Esophagus muscularis mucosa (tissue), 4 donors: ENCODE results near the gene SPATA25. TPM values are rescaled to one million over a fixed set of nuclear protein-coding genes. Genes with fewer than 3 reads are reported as not detected.

Experiments
- DNase-seq: peaks from one replicate; pipeline ENCODE4 v3.0.0-alpha.2; 2017; ENCODE audit errors: extremely low spot score
- H3K27ac ChIP-seq, 4 donors: fragments of 200-600 bp; sonication (generic); replicated peaks in 1 of 4; 1 replicate in 3 of 4; 2 replicates in 1 of 4; pipeline ENCODE4 v1.5.1; 2016 to 2019; ENCODE audit warnings: mild to moderate bottlenecking in 1 of 4
- H3K27me3 ChIP-seq, 4 donors: fragments of 200-600 bp; sonication (generic); one replicate each; pipeline versions ENCODE4 v1.5.1 to v1.6.0; 2016 to 2019
- H3K36me3 ChIP-seq, 4 donors: fragments of 200-600 bp; sonication (generic); one replicate each; pipeline ENCODE4 v1.5.1; 2016 to 2019
- H3K4me1 ChIP-seq, 4 donors: fragments of 200-600 bp; sonication (generic); one replicate each; pipeline ENCODE4 v1.5.1; 2016 to 2019
- H3K4me3 ChIP-seq, 4 donors: fragments of 200-600 bp; sonication (generic); 1 replicate in 2 of 4; 2 replicates in 2 of 4; pipeline ENCODE4 v1.5.1; 2016 to 2019; ENCODE audit warnings: mild to moderate bottlenecking in 4 of 4, moderate library complexity in 1 of 4
- H3K9me3 ChIP-seq, 4 donors: fragments of 200-600 bp; sonication (generic); 1 replicate in 3 of 4; 2 replicates in 1 of 4; pipeline ENCODE4 v1.5.1; 2016 to 2019
- CTCF ChIP-seq, 3 experiments: fragments of 200-600 bp in 2 of 3; fragments of 450-650 bp in 1 of 3; sonication (generic) in 2 of 3; IDR thresholded peaks; one replicate each; pipeline ENCODE4 v1.5.1; 2017 to 2019; ENCODE audit warnings: antibody characterized with exemption in 3 of 3, mild to moderate bottlenecking in 2 of 3, moderate library complexity in 1 of 3
- EP300 ChIP-seq: sonication (generic); formaldehyde crosslinking; IDR thresholded peaks from one replicate; pipeline ENCODE4 v1.6.1; 2017; ENCODE audit warnings: antibody characterized with exemption
- POLR2A ChIP-seq: fragments of 450-650 bp; IDR thresholded peaks from one replicate; pipeline ENCODE4 v1.6.1; 2017; ENCODE audit warnings: antibody characterized with exemption, moderate library complexity, mild to moderate bottlenecking, low read depth
- POLR2AphosphoS5 ChIP-seq, 2 donors: sonication (generic); formaldehyde crosslinking; IDR thresholded peaks; one replicate each; pipeline ENCODE4 v1.6.1; 2017; ENCODE audit warnings: antibody characterized with exemption in 2 of 2
- WGBS: methylation state at CpG from one replicate; pipeline ENCODE4 v1.1.5; 2018; 5-methylcytosine and 5-hydroxymethylcytosine counted together
- intact Hi-C: fragments of 100-400 bp; cut with DNase I; formaldehyde crosslinking; loops from one replicate; pipeline ENCODE4 v1.15.1; 2023
- total RNA-seq, 4 donors: library from RNA; depleted of rRNA; stranded (reverse); fragments of >200 nt; gene quantifications; one replicate each; pipeline versions ENCODE4 v1.1.0 to v1.2.1, GENCODE V29; 2016

Gene SPATA25
- total RNA-seq, 4 donors from 2014 or later: 1.7 to 4.6 (median 3.0) TPM

DNA sequence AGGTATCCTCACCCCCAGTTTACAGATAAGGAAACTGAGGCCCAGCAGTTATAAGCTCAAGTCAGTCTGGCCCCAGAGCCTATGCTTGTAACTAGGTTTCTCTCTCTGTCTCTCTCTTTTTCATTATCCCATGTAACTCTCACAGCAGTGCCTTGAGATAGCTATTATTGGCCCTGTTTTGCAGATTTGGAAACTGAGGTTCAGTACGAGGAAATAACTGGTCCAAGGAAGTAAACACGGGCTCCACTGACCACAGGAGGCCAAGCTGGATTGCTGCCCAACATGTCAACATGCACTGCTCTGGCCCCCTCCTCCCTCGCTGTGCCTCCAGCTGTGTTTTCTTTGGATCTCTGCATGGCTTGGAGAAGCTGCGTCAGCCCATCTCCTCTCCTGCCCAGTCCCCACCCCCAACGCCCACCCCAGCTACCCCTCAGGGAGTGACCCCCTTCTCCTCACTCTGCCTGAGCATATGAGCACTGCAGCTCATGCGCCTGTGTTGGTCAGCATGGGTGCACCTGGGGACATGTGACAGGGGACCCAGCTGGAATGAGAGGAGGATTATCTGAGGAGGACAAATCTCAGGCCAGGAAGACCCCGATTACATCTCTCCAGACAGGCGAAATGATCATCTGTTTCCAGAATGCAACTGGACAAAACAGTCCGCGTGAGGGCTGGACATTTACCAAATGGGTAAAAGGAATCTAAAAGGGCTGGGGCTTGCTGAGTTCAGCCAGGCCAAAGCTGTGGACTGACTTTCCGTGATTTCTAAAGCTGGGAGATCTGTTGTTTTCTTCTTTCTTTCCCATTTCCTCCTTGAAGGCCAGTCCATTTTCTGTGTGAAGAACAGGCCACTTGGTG is 32.3 kb upstream of the SPATA25 start:
- TF ChIP-seq EP300 (no peak), CTCF (IDR thresholded peaks at IDR 0.05) (no peak), POLR2AphosphoS5 (IDR thresholded peaks at IDR 0.05) (no peak), POLR2A (no peak)
- no peaks in the 10 kb centered on the region for H3K9me3 ChIP-seq
- DNase-seq: no peak
- H3K27me3 ChIP-seq: no peaks in the 10 kb centered on the region
- H3K27ac ChIP-seq: peak overlapping the region; percentile 37 to 69 (median 64)
- WGBS: 44% methylated on average over 10 of the region's 11 CpGs
- no peaks in the 10 kb centered on the region for H3K36me3 ChIP-seq
- no peak overlapping the region for H3K4me3 ChIP-seq
- intact Hi-C loops: no loop called here
- H3K4me1 ChIP-seq: peaks cover 40 to 55% (median 45%) of the 10 kb centered on the region in 4 donors

DNA sequence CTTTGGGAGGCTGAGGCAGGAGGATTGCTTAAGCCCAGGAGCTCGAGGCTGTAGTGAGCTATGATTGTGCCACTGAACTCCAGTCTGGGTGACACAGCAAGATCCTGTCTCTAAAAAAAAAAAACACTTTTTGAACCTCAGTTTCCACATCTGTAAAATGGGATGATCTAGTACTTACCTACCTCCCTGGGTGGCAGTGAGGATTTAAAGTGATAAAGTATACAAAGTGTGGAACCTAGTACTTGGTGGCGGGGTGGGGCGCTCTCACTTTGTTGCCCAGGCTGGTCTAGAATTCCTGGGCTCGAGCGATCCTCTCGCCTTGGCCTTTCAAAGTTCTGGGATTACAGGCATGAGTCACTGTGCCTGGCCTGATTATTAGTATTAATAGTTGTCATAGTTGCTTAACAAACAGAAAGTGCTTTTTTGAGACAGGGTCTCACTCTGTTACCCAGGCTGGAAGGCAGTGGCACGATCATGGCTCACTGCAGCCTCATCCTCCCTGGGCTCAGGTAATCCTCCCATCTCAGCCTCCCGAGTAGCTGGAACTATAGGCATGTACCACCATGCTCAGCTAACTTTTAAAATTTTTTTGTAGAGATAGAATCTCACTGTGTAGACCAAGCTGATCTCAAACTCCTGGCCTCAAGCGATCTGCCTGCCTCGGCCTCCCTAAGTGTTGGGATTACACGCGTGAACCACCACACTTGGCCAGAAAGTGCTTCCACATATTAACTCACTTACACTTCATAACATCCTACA is 31.5 kb upstream of the SPATA25 start:
- H3K9me3 ChIP-seq: no peaks in the 10 kb centered on the region
- H3K27me3 ChIP-seq: no peaks in the 10 kb centered on the region
- TF ChIP-seq CTCF (IDR thresholded peaks at IDR 0.05): no peak
- no peak for TF ChIP-seq EP300
- TF ChIP-seq POLR2AphosphoS5 (IDR thresholded peaks at IDR 0.05): no peak
- no peak for TF ChIP-seq POLR2A
- peak overlapping the region; percentile 37 to 69 (median 64) for H3K27ac ChIP-seq
- no peaks in the 10 kb centered on the region for H3K36me3 ChIP-seq
- no peak overlapping the region for H3K4me3 ChIP-seq
- intact Hi-C loops: no loop called here
- H3K4me1 ChIP-seq: peaks cover 32 to 47% (median 38%) of the 10 kb centered on the region in 4 donors
- WGBS: 82% methylated on average over 10 of the region's 12 CpGs
- DNase-seq: no peak

- peaks cover 0 to 1% (median under 1%) of the 10 kb centered on the region in 4 donors for H3K27me3 ChIP-seq
- H3K36me3 ChIP-seq: no peaks in the 10 kb centered on the region
- H3K27ac ChIP-seq: peak overlapping the region; percentile 37 to 69 (median 64)
- intact Hi-C loops: no loop called here
- TF ChIP-seq POLR2AphosphoS5 (IDR thresholded peaks at IDR 0.05): peak in 1 of 2 donors; percentile 23
- TF ChIP-seq CTCF (IDR thresholded peaks at IDR 0.05): no peak
- H3K9me3 ChIP-seq: no peaks in the 10 kb centered on the region
- DNase-seq: no peak
- H3K4me3 ChIP-seq: no peak overlapping the region
- peaks cover 28 to 47% (median 33%) of the 10 kb centered on the region in 4 donors for H3K4me1 ChIP-seq
- WGBS: 59% methylated on average over 3 of the region's 5 CpGs
Observed at GRCh38 chr20:45918182-45918737, 30.8 kb upstream of the SPATA25 start.

DNA sequence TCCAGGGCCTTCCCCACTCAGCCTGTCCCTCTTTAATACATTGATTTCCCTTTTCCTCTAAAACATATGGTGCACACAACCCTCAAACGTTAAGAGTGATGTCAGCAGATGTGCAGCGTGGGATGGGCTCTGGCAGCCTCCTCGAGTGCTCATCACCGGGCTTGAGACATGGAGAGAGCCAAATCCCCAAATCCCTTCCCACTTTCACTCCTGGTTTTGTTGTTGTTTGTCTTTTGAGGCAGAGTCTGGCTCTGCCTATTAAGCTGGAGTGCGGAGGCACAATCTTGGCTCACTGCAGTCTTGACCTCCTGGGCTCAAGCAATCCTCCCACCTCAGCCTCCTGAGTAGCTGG is 30.3 kb upstream of the SPATA25 start:
- WGBS: 68% methylated on average over 5 of the region's 5 CpGs
- TF ChIP-seq CTCF (IDR thresholded peaks at IDR 0.05) (no peak), POLR2A (no peak), POLR2AphosphoS5 (IDR thresholded peaks at IDR 0.05) (no peak), EP300 (no peak)
- no peak overlapping the region for H3K4me3 ChIP-seq
- no peaks in the 10 kb centered on the region for H3K36me3 ChIP-seq
- no peak for DNase-seq
- no peaks in the 10 kb centered on the region for H3K9me3 ChIP-seq
- H3K27ac ChIP-seq: peak overlapping the region; percentile 37 to 69 (median 64)
- intact Hi-C loops: no loop called here
- H3K27me3 ChIP-seq: peaks cover 0 to 6% (median 3%) of the 10 kb centered on the region in 4 donors
- H3K4me1 ChIP-seq: peaks cover 30 to 49% (median 32%) of the 10 kb centered on the region in 4 donors
